Iris pigment epithelial cell (primary cell): Measurements from ENCODE around the gene ARMC9.

Experiments
- DNase-seq: peaks from one replicate; pipeline ENCODE4 v3.0.0-alpha.2; 2011; ENCODE audit warnings: low read depth

ARMC9 gene

DNA sequence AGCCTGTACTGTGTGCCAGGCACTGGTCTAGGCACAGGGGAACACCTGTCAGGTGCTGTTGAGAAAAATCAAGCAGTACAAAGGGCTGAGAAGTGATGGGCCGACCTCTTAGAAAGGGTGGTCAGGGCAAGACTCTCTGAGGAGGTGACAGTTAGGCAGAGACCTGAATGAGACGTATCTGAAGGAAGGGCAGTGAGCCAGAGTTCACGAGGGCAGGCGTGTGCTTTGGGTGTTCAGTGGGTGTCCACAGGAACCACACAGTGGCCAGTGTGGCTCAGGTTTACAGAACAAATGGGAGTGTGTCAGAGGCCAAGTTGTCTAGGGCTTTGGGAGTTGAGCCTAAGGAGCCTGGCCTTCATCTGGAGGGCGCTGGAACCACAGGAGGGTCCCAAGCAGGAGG is 6.2 kb downstream of the ARMC9 start:
- DNase-seq: no peak

DNA sequence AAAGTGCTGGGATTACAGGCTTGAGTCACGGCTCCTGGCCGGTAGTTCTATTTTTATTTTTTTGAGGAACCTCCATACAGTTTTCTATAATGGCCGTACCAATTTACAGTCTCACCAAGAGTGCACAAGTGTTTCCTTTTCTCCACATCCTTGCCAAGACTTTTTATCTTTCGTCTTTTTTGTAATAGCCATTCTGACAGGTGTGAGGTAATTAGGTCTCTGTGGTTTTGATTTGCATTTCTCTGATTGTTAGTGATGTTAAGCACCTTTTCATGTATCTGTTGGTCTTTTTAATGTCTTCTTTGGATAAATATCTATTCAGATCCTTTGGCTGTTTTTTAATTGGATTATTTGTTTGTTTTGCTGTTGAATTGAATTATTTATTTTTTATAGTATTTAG is 9.3 kb downstream of the ARMC9 start:
- DNase-seq: no peak

DNA sequence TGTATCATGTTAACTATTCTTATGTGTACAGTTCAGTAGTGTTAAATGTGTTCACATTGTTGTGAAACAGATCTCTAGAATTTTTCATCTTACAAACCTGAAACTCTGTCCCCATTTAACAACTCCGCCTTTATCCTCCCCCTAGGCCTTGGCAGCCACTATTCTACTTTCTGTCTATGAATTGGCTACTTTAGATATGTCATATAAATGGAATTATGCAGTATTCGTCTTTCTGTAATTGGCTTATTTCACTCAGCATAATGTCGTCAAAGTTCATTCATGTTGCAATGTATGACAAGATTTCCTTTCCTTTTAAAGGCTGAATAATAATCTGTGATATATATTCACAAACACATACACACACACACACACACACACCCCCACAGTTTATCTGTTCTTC is 12.4 kb downstream of the ARMC9 start:
- DNase-seq: no peak

DNA sequence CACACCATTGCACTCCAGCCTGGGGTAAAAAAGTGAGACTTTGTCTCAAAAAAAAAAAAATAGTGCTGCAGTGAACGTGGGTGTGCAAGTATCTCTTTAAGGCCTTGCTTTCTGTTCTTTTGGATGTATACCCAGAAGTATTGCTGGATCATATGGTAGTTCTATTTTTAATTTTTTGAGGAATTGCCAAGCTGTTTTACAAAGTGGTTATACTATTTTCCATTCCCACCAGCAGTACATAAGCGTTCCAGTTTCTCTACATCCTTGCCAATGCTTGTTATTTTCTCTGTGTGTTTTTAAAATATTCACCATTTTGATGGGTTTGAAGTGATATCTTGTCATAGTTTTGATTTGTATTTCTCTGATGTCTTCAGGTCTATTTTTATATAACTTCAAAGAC is 13.1 kb downstream of the ARMC9 start:
- no peak for DNase-seq

DNA sequence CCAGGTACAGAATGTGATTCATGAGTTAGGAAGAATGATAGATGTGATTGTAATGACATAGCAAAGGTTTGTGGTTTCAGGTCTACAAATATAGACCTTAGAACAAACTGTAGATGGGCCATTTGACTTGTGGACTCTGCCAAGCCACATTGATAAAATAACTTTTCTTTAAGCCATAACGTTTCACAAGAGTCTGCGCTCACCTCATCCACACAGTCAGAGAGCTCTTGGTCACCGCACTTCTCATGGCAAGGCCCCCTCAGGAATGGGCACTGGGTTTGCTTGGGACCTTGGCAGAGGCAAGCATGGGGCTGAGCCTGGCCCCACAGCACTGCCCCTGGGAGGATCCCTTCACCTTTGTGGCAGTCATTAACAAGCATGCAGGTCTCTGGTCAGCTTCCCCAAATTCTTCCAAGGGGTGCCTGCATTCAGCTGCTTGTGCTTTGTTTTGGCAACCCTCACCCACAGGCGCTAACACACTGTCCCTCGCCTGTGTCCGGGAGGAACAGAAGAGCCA is 14.0 kb downstream of the ARMC9 start:
- DNase-seq: peak; percentile 50

DNA sequence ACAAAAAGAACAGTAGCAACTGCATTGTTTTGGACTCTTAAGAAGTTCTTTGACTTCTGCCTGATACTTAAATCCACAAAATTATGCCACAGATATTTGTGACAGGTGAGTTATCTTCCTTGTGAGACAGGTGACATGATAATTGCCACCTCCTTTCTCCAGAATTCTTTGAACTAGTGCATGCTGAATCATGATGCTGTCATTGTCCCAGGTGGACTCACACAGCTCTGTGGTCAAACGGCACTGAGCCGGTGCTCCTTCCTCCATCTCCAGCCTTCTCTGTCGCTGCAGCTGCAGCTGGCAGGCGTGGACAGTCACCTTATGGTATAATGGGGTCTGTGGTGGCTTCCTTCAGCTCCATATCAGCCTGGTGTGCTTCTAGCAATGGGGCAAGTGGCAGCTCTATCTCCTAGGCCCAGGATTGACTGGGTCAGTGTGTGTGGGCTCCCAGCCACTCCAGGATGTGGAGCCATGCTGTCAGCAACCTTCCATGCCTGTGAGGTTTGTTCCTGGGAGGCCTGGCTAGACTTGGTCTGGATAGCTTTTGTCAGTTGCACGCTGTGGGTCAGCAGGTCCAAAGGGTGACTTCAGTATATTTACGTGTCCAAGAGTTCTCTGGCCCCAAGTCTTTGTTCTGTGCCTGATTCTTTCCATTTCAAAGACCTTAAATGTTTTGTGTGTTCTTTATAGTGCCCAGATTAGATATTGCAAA is 15.7 kb downstream of the ARMC9 start:
- DNase-seq: no peak

DNA sequence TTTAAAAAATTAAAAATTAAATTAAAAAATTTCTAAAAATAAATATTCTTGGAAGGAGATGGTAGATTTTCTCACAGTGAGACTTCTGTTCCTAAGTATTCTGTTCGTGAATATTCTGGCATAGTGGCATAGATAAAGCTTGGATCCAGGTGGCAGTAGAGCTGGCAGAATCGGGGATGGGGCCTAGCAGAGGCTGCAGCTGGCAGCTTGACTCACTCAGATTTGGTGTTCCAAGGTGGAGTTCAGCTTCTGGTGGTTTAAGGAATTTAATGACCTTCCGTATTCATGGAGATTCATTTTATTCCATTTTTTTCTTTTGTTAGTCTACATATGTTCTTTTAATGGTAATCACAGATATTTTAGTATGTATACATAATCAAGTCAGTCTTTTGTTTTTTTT is 19.9 kb downstream of the ARMC9 start:
- DNase-seq: no peak

DNA sequence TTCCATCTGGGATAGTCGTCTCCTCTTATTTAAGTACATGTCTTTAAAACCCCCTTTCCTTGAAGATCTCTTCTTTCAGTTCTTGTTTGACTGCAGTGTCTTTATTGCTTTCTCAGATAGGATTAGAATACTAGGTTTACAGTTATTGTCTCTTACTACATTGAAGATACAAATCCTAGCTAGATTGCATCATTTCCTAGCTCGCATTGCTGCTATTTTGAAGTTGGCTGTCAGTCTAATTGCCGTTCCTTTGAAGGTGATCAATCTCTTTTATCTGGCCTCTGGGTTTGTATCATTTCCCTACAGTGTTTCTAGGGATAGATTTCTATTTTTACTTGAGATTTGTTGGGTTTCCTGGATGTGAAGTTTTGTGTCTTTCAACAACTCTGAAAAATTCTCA is 20.9 kb downstream of the ARMC9 start:
- no peak for DNase-seq

DNA sequence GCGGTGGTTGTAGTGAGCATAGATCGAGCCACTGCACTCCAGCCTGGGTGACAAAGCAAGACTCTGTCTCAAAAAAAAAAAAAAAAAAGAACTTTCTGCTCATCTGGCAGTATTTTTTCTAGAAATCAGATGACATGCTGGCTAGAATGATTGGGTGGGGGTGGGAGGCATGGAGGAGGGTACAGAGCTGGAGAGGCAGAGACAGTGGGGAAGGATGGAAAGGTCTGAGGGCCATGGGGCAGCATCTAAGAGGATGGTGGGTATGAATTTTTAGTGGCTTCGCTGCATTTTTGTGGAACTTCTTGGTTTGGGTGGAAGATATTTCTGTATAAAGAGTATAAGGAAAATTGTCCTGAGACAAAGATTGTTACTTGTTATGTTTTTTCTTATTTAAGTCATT is 23.3 kb downstream of the ARMC9 start:
- no peak for DNase-seq

DNA sequence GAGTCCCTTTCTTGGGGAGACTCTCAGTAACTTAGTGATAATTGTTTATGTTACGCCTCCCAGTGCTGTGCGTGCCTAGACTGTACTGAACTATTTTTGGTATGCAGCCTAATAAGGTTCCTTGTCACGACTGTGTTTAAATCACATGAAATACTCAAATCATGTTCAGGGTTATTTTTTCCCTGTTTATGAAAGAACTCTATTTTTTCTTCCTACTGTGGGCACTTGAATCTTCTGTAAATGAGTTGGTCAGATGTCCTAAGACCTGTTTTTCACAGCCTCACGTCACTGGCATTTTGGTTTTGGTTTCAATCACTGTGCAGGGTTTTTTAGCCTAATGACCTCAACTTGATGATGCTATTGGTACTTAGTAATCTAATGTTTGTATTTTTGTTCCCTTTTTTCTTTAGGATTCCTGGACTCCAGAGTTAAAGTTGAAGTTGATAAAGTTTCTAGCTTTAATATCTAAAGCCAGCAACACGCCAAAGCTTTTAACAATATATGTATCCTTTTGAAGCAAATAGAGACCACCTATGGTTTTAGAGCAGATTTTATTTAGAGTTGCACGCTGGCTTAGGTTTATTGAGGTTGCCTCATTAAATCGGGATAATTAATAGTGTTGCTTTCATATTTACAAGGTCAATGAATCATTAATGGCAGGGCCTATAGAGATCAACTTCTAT is 24.0 kb downstream of the ARMC9 start:
- peak; percentile 63 for DNase-seq

DNA sequence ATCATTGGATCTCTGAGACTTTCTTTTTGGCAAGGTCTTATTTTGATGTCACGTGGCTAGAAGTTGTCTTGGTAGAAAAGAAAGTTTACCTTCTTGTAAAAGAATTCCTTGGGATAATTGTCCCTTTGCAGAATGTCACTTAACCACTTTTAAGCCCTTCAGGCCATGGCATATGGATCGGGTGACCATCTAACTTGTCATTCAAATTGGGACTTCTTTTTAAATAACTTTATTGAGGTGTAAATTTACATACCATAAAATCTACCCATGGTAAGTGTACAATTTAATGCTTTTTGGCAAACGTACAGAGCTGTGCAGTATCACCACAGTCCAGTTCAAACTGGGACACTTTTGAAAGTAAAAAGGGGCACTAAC is 24.6 kb downstream of the ARMC9 start:
- no peak for DNase-seq

DNA sequence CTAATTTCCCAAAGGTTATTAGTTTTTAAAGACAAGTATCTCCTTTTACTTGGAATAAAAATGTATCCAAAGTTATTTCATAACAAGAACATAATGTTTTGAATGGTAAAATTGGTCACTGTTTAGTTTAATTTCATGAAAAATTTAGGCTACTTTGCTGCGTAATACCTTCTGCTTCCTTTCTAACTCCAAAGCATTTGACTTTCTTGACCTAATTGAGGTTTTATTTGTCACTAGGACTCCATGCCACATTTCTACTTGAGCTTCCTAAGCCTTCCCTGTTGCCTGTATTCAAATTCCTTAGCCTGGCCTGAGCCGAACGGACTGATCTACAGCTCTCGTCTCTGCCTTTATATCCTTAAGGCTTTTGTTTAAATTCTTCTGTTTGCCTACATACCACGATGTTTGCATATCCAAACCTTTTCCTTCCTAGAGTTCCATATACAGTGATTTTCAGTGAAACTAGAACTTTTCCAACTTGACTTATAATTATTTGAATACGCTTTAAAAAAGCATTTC is 25.1 kb downstream of the ARMC9 start:
- DNase-seq: no peak

DNA sequence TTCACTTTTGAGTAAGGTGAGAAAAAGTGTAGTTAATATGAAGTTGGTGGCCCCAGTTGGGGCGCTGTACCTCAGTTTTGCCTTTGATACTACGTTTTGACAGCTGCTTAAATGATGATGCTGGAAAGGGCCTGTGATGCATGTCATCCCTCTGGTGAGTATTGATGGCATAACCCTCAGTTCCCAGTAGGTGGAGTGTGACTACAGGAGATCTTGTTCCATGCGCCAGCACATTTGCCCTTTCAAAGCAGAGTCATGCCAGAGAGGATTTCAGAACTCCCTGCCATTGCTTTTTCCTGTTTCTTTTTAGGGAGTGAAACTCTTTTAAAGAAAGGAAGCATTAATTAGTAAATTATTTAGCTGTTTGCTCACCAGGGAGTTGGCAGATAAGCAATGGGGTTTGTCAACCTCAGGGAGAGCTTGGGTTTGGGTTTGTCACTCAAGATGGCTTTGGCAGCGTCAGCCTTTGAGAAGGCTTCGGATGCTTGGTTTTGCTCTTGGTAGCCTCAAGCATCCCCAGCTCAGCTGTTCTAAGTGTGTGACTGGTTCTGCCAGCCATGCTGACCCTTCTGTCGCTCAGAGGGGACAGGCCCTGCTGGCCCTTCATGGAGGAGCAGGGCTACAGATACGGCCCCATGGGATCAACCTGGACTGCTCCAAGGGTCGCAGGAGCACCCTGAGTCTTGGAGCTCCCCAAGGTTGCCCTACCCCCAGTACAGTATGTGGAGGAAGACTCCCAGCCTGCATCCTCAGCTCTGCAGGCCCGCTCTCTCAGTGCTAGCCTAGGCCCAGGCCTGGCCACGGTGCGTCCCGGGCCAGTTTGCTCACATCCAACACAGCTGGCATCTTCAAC is 29.1 kb downstream of the ARMC9 start:
- peak; percentile 84 for DNase-seq

DNA sequence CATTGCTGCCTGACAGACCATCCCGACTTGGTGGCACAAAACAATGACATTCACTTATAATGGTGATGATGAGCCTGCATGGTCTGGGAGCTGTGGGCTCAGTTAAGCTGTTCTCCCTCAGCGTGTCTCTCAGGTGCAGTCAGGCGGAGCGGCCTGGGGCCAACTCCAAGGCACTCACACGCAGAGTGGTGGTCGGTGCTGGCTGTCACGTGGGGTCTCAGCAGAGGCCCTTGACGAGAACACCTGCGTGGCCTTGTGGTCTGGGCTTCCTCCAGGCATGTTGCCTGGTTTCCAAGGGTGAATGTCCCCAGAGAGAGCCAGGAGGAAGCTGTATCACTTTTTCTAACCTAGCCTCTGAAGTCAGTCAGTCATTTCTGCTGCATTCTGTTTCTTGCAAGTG is 29.8 kb downstream of the ARMC9 start:
- no peak for DNase-seq

DNA sequence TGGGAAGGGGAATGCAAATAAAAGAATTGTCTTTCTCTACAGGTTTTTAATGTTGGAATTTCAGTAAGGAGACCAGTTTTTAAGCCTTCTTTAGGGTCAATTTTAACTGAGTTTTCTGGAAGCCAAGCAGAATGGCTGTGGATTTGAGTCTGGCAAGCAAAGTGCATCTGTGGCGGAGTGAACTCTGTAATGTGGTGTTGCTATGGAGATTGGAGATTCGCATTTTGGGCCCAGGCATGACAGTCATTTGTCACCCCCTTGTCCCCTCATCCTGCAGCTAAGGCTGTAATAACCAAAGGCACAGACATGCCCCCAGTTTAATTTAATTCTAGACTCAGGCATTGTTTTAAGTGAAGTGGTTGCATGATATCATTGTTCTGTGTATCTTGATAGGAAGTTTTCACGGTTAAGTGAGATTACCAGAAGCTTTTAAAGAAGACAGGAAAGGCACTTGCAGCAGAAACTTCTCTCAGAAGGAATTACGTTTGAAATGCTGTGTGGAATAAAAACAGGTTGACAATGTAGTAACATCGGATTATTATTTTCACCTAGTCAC is 30.6 kb downstream of the ARMC9 start:
- no peak for DNase-seq

DNA sequence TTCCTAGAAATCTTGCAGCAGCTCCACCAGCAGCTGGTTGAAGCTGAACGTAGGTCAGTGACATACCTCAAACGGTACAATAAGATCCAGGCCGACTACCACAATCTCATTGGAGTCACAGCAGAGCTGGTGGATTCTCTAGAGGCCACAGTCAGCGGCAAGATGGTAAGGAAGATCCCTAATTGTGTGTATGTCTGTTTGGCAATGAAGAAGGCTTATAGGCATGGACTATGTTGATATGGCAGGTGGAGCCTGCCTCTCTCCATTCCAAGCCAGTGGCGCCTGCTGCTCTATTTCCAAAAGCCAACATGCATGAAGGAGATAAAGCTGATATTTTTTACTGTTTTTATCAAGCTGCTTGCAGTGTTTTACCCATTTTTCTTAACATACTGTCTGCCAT is 36.8 kb downstream of the ARMC9 start:
- DNase-seq: no peak

DNA sequence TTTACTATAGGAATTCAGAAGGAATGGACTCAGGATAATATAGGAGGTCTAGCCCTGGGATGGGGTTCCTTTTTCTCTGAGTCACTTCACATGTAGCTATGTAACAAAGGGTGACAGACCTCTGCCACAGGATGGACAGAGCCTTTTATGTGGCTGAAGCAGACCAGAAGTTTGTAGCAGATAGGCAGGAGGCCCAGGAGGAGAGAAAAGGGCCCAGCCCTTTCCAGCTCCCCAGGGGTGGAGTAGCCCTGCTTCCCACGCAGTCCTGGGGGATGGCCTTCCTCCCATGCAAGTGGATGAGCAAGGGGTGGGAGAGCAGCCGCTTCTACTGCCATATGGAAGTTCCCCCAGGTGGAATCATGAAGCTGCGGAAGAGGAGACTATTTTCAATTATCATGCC is 40.3 kb downstream of the ARMC9 start:
- DNase-seq: no peak

DNA sequence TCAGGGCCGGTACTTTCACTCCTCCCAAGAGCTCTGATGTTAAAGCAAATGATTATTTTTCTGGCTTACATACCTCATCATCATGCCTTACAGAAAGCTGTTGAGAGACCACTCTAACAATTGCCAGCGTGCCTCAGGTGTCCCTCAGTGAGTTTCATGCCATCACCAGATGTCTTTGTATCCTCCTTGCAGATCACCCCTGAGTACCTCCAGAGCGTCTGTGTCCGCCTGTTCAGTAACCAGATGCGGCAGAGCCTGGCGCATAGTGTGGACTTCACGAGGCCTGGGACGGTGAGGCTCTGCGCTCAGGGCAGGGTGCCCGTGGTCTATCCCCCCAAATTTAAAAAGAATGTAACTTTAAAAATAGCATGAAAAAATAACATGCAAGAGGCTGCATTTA is 41.3 kb downstream of the ARMC9 start:
- no peak for DNase-seq

DNA sequence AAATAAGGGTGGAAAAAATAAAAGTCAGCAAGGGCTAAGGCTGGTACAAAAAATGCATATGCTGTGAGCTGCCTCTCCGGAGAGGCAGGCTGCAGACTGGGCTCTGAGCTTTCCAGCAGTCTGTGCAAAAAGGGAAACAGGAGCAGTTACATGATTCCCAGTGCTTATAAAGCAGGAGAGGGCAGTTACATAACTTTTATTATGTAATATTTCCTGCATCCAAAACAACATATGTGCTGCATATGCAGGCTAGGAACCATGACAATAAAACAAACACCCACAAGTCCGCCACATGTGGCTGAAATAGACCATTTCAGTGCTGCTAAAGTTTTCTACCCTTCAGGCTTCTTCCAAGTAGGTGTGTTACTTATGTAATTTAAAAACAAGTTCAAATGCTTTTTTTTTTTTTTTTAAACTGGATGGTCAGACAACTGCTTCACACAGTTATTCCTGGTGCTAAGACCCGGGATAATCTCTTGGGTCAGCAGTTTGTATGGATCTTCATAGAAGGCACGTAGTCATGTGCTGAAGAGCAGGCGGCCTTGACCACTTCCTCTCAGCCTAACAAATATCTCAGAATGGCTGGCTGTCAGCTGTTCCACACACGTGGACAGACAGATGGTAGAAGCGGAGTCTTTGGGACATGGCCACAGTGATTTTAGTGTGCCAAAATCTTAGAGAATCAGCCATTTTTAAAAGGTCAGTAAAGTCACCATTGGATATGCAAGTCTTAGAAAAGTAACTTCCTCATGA is 43.5 kb downstream of the ARMC9 start:
- DNase-seq: peak; percentile 17

DNA sequence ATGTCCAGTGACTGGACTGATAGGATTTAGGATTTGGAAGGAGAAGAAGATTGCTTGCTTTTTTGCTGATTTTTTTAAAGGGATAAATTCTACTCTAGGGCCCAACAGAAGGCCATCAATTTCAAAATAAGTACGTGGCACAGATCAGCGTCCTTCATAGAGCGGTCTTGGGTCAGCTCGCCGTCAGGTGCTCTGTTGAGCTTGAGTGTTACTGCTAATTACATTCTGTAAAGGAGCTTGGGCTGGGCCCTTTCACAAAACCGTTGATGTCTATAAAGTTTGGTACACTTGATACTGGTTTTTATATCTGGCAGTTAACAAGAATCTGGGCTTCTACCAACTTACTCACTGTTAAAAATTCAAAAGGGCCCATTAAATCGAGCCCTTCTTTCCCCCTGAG is 45.4 kb downstream of the ARMC9 start:
- DNase-seq: no peak

DNA sequence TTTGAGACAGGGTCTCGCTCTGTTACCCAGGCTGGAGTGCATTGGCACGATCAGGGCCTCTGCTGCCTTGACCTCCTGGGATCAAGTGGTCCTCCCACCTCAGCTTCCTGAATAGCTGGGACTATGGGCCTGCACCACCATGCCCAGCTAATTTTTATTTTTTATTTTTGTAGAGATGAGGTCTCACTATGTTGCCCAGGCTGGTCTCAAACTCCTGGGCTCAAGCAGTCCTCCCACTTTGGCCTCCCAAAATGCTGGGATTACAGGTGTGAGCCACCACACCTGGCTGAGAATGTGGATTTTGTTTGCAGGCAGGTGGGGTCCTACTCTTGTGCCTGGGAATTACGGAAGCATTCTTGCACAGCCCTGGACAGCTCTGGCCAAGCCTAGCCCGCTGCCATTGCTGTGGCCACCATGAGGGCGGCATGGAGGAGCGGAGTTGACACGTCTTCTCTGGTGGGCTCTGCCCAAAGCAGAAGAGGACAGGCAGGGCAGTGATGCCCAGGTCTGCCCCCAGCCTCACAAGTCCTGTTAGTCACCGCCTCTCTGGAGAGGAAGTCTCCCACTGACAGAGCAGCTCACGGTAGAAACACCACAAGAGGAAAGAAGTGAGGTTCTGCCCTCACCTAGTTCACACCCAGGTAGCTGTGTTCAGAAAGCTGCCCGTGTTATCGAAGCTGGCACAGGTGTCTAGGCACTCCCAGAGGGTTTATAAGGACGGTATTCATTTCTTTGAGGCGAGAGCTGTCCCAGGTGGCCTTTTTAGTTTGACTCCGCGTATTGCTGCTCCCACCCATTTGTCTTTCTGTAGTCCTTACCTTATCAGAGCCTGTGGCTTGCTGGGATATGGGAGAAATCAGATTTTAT is 46.2 kb downstream of the ARMC9 start:
- DNase-seq: no peak
